ENCODE data around the gene MVB12B.

GRCh38 chr9:126485662-126486061 is 159.0 kb downstream of the MVB12B start:
- TF ChIP-seq, protein P1, sequence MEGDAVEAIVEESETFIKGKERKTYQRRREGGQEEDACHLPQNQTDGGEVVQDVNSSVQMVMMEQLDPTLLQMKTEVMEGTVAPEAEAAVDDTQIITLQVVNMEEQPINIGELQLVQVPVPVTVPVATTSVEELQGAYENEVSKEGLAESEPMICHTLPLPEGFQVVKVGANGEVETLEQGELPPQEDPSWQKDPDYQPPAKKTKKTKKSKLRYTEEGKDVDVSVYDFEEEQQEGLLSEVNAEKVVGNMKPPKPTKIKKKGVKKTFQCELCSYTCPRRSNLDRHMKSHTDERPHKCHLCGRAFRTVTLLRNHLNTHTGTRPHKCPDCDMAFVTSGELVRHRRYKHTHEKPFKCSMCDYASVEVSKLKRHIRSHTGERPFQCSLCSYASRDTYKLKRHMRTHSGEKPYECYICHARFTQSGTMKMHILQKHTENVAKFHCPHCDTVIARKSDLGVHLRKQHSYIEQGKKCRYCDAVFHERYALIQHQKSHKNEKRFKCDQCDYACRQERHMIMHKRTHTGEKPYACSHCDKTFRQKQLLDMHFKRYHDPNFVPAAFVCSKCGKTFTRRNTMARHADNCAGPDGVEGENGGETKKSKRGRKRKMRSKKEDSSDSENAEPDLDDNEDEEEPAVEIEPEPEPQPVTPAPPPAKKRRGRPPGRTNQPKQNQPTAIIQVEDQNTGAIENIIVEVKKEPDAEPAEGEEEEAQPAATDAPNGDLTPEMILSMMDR (conservative IDR thresholded peaks at IDR 0.05 in 1 of 2, IDR thresholded peaks at IDR 0.05 in 1 of 2; ENCODE audit: low read depth in 1 of 2, low read length in 2 of 2) = no peak
- TF ChIP-seq EZH2 (IDR thresholded peaks at IDR 0.05; ENCODE audit: low read length, missing control alignments) = no peak

Data from fibroblast of lung (primary cell).